PC-3 (cell line): ENCODE results near the gene PAH.

ENCODE experiments used
- EZH2 ChIP-seq: fragments of 300-600 bp; sonication (generic); IDR thresholded peaks from one replicate; pipeline ENCODE4 v1.6.1; 2017; ENCODE audit warnings: antibody characterized with exemption, mild to moderate bottlenecking, low read length; ENCODE audit not compliant: unreplicated experiment
- EZH2phosphoT487 ChIP-seq: fragments of 300-600 bp; sonication (generic); IDR thresholded peaks from 2 replicates; pipeline ENCODE4 v1.6.1; 2018; ENCODE audit warnings: mild to moderate bottlenecking, antibody characterized with exemption, low read length, borderline replicate concordance
- TF ChIP-seq, protein P1 (sequence below): fragments of 300-600 bp; sonication (generic); conservative IDR thresholded peaks from 2 replicates; pipeline ENCODE4 v1.5.1; 2017; ENCODE audit warnings: antibody characterized with exemption, low read depth, mild to moderate bottlenecking, low read length

DNA sequence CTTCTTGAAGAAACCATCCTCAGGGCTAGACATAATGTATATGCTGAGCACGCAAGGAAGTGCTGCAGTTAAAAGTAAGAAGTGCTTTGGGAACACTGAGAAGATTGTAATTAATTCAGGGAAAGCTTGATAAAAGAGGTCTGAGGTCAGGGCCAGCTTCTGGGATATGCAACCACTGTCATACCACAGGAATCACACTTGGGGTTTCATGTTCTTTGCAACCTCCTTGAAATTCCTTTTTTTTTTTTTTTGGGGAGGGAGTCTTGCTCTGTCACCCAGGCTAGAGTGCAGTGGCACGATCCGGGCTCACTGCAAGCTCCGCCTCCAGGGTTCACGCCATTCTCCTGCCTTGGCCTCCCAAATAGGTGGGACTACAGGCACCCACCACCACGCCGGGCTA is 6.9 kb downstream of the PAH start:
- TF ChIP-seq EZH2 (no peak), EZH2phosphoT487 (no peak)
- TF ChIP-seq, protein P1, sequence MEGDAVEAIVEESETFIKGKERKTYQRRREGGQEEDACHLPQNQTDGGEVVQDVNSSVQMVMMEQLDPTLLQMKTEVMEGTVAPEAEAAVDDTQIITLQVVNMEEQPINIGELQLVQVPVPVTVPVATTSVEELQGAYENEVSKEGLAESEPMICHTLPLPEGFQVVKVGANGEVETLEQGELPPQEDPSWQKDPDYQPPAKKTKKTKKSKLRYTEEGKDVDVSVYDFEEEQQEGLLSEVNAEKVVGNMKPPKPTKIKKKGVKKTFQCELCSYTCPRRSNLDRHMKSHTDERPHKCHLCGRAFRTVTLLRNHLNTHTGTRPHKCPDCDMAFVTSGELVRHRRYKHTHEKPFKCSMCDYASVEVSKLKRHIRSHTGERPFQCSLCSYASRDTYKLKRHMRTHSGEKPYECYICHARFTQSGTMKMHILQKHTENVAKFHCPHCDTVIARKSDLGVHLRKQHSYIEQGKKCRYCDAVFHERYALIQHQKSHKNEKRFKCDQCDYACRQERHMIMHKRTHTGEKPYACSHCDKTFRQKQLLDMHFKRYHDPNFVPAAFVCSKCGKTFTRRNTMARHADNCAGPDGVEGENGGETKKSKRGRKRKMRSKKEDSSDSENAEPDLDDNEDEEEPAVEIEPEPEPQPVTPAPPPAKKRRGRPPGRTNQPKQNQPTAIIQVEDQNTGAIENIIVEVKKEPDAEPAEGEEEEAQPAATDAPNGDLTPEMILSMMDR = no peak
